GM12878 (cell line): ENCODE data around the gene INPP5D. TPM values are rescaled to one million over a fixed set of nuclear protein-coding genes. Genes with fewer than 3 reads are reported as not detected.

Source experiments
- ATAC-seq: fragments of 200-7000 bp; cut with Tn5 transposase; 3 replicates; pipeline ENCODE4 v1.9.1; 2020; ENCODE audit warnings: mild to moderate bottlenecking, moderate library complexity
- BruUV-seq: library from RNA; stranded (reverse); fragments of 400-500 nt; replicated peaks from 2 replicates; lab custom pipeline; 2021; lab: Mats Ljungman, UMichigan
- CTCF ChIA-PET: fragments of 300-600 bp; sonication (Branson Sonifier 250); formaldehyde crosslinking; extraction: SDS; loops from one replicate; lab custom pipeline; 2021; ENCODE audit warnings: inconsistent platforms; lab: Yijun Ruan, JAX
- POLR2A ChIA-PET: fragments of 350-600 bp; formaldehyde crosslinking; extraction: SDS; loops from one replicate; lab custom pipeline; 2021; ENCODE audit warnings: inconsistent platforms; lab: Charles Lee
- RAD21 ChIA-PET: fragments of 300-600 bp; sonication (Branson Sonifier 250); formaldehyde crosslinking; loops from one replicate; lab custom pipeline; 2023; ENCODE audit warnings: antibody characterized with exemption; ENCODE audit not compliant: unreplicated experiment; lab: Charles Lee
- SMC1A ChIA-PET: fragments of 300-600 bp; sonication (Branson Sonifier 250); formaldehyde crosslinking; loops from one replicate; lab custom pipeline; 2023; ENCODE audit not compliant: unreplicated experiment, uncharacterized antibody; lab: Charles Lee
- DNase-seq: peaks from one replicate; pipeline ENCODE4 v3.0.0-alpha.2; 2011; ENCODE audit warnings: low read depth, low spot score
- FAIRE-seq: peaks from 3 replicates; lab custom pipeline; 2011; peaks lifted over from hg19 to GRCh38; lab: Jason Lieb, UNC
- H2AFZ ChIP-seq: 2 replicates; pipeline ENCODE4 v1.6.0; 2011; ENCODE audit warnings: low read depth, low read length, control low read depth; ENCODE audit not compliant: control insufficient read depth
- H3K27ac ChIP-seq: 2 replicates; pipeline ENCODE4 v1.5.1; 2011; ENCODE audit warnings: control low read depth; ENCODE audit not compliant: control insufficient read depth, insufficient read depth
- H3K27me3 ChIP-seq, 2 experiments: replicated peaks in 1 of 2; 2 replicates each; pipeline versions ENCODE4 v1.6.0 to v1.6.1; 2011; ENCODE audit warnings: low read length in 1 of 2; ENCODE audit not compliant: control insufficient read depth in 2 of 2, insufficient read depth in 2 of 2
- H3K36me3 ChIP-seq, 2 experiments: 2 replicates each; pipeline ENCODE4 v1.5.1; 2011; ENCODE audit warnings: low read length in 1 of 2; ENCODE audit not compliant: control insufficient read depth in 2 of 2, insufficient read depth in 2 of 2
- H3K4me1 ChIP-seq: 2 replicates; pipeline ENCODE4 v1.6.1; 2011; ENCODE audit warnings: mild to moderate bottlenecking, low read length, moderate library complexity, mixed read lengths; ENCODE audit not compliant: control insufficient read depth, insufficient read depth
- H3K4me2 ChIP-seq: 2 replicates; pipeline ENCODE4 v1.6.0; 2011; ENCODE audit warnings: control low read depth; ENCODE audit not compliant: control insufficient read depth, insufficient read depth
- H3K4me3 ChIP-seq: fragments of 200-600 bp; sonication (generic); 2 replicates; pipeline ENCODE4 v1.5.1; 2016
- H3K79me2 ChIP-seq: 2 replicates; pipeline ENCODE4 v1.6.0; 2011; ENCODE audit warnings: low read length; ENCODE audit not compliant: control insufficient read depth, insufficient read depth
- H3K9ac ChIP-seq: 2 replicates; pipeline ENCODE4 v1.8.0; 2011; ENCODE audit warnings: low read length, control low read depth, mixed read lengths; ENCODE audit not compliant: control insufficient read depth, insufficient read depth
- H3K9me3 ChIP-seq: replicated peaks from 3 replicates; pipeline ENCODE4 v1.5.1; 2011; ENCODE audit warnings: mild to moderate bottlenecking, low read length; ENCODE audit not compliant: control insufficient read depth, insufficient read depth
- H4K20me1 ChIP-seq: 2 replicates; pipeline ENCODE4 v1.6.0; 2011; ENCODE audit not compliant: control insufficient read depth, insufficient read depth
- FOXM1 ChIP-seq: IDR thresholded peaks from 2 replicates; pipeline ENCODE4 v1.6.1; 2012; ENCODE audit warnings: low read depth, mild to moderate bottlenecking, inconsistent platforms, low read length, moderate library complexity
- HDAC6 ChIP-seq: fragments of 200-600 bp; sonication (generic); IDR thresholded peaks from one replicate; pipeline ENCODE4 v1.8.0; 2017; ENCODE audit warnings: antibody characterized with exemption; ENCODE audit not compliant: unreplicated experiment
- JUND ChIP-seq: IDR thresholded peaks from 2 replicates; pipeline ENCODE4 v1.6.1; 2012; ENCODE audit warnings: low read depth, mild to moderate bottlenecking, low read length, improper control_type of control experiment, moderate library complexity
- MEF2B ChIP-seq: fragments of 450-650 bp; IDR thresholded peaks from 2 replicates; pipeline ENCODE4 v1.6.1; 2018; ENCODE audit warnings: mild to moderate bottlenecking, moderate library complexity; ENCODE audit not compliant: partially characterized antibody, poor library complexity, severe bottlenecking
- MTA3 ChIP-seq: IDR thresholded peaks from 2 replicates; pipeline ENCODE4 v1.6.1; 2012; ENCODE audit warnings: low read length, inconsistent platforms, borderline replicate concordance
- PAX5 ChIP-seq: IDR thresholded peaks from 2 replicates; pipeline ENCODE4 v1.6.1; 2011; ENCODE audit warnings: low read depth, low read length, borderline replicate concordance
- PML ChIP-seq: IDR thresholded peaks from 2 replicates; pipeline ENCODE4 v1.6.1; 2012; ENCODE audit warnings: low read length, inconsistent platforms
- PRDM15 ChIP-seq: fragments of 450-650 bp; formaldehyde crosslinking; IDR thresholded peaks from 2 replicates; pipeline ENCODE4 v1.4.0; 2020; ENCODE audit warnings: mild to moderate bottlenecking, moderate library complexity
- ZBTB11 ChIP-seq: fragments of 450-650 bp; formaldehyde crosslinking; IDR thresholded peaks from 2 replicates; pipeline ENCODE4 v1.5.0; 2022; ENCODE audit warnings: mild to moderate bottlenecking, missing genetic modification characterization
- ZNF207 ChIP-seq: fragments of 450-650 bp; IDR thresholded peaks from 2 replicates; pipeline ENCODE4 v1.6.1; 2014; ENCODE audit warnings: antibody characterized with exemption, mild to moderate bottlenecking, borderline replicate concordance
- ZNF384 ChIP-seq: IDR thresholded peaks from 2 replicates; pipeline ENCODE4 v1.6.1; 2012; ENCODE audit warnings: low read depth, mild to moderate bottlenecking, low read length, improper control_type of control experiment, borderline replicate concordance
- WGBS: methylation state at CpG from one replicate; pipeline ENCODE4 v1.1.6; 2016; ENCODE audit warnings: low lambda C conversion rate; ENCODE audit not compliant: insufficient replicate concordance, insufficient coverage; ENCODE audit errors: missing lambda C conversion rate; 5-methylcytosine and 5-hydroxymethylcytosine counted together
- in situ Hi-C: fragments of 300-500 bp; cut with MboI; formaldehyde crosslinking; loops from 9 replicates; pipeline ENCODE4 v1.14.3; 2018; ENCODE audit warnings: mixed read lengths
- intact Hi-C: fragments of 100-400 bp; cut with micrococcal nuclease; formaldehyde crosslinking; loops from one replicate; pipeline ENCODE4 v1.14.2; 2022; ENCODE audit not compliant: unreplicated experiment
- polyA plus RNA-seq, 11 experiments: library from polyadenylated mRNA; depleted of rRNA in 4 of 11; unstranded in 6 of 11; stranded (reverse) in 5 of 11; fragments of >200 nt; fragmentation: Nextera tagmentation in 4 of 11; fragmentation: Illumina TruSeq in 1 of 11; extraction: Ambion mirVana in 4 of 11; extraction: Trizol in 1 of 11; gene quantifications; 1 replicate in 1 of 11; 2 replicates in 10 of 11; pipeline versions ENCODE4 v1.2.1 to v1.2.3, GENCODE V29; 2011 to 2016; ENCODE audit warnings: inconsistent platforms in 2 of 11, missing spikeins in 2 of 11, low read depth in 1 of 11
- total RNA-seq, 4 experiments: library from RNA; depleted of rRNA in 3 of 4; stranded (reverse); fragments of >200 nt in 3 of 4; fragmentation: Illumina TruSeq in 1 of 4; extraction: Trizol in 1 of 4; gene quantifications; 2 replicates each; pipeline versions ENCODE4 v1.2.1 to v1.2.3, GENCODE V29; 2013 to 2021
- TF ChIP-seq, protein P1 (sequence below): fragments of 450-650 bp; IDR thresholded peaks from 2 replicates; pipeline ENCODE4 v1.6.1; 2017; ENCODE audit warnings: low read depth, mild to moderate bottlenecking, moderate library complexity

Gene INPP5D
- total and polyA plus RNA-seq, 10 of the 15 experiments (the other 5 are each of a cell fraction or from before 2014, with no cell fraction given) = 11.8 to 139 (median 88.8) TPM

- H3K4me3 ChIP-seq = no peak overlapping the region
- no peak overlapping the region for H2AFZ ChIP-seq
- peaks cover 28% of the 10 kb centered on the region for H3K4me1 ChIP-seq
- ChIA-PET CTCF (interaction anchor here (0.9 to 1.3 kb wide), 4 partner anchors 19 to 148 kb away, joined by 3 to 5 read pairs (median 4); no protein-coding TSS in a partner anchor), RAD21 (interaction anchor here (0.8 to 2.8 kb wide), 6 partner anchors 22 to 142 kb away, joined by 3 to 17 read pairs (median 4); partner anchors contain the start of gene INPP5D), SMC1A (interaction anchor here (1.4 to 4.5 kb wide), 4 partner anchors 10 to 60 kb away, joined by 3 to 25 read pairs (median 5); no protein-coding TSS in a partner anchor), POLR2A (interaction anchor here (0.5 to 1.9 kb wide), 3 partner anchors 21 to 1440 kb away, joined by 3 to 16 read pairs (median 5); no protein-coding TSS in a partner anchor)
- H4K20me1 ChIP-seq = no peaks in the 10 kb centered on the region
- peaks cover 7% of the 10 kb centered on the region; the same call in 1 of the 3 replicates for H3K9me3 ChIP-seq
- WGBS = 22% methylated on average over 5 of the region's 5 CpGs
- in situ Hi-C loops = no loop called here
- peak; percentile 45 for ATAC-seq
- intact Hi-C loops = loop anchor here (2.0 to 5.0 kb wide), 4 partner anchors 20 to 120 kb away; partner anchors contain the start of gene ATG16L1
- peaks cover 30 to 39% of the 10 kb centered on the region in 2 experiments for H3K36me3 ChIP-seq
- H3K4me2 ChIP-seq = no peak overlapping the region
- peak; percentile 64 for DNase-seq
- no peaks in the 10 kb centered on the region; the same call in 1 of the 2 replicates for H3K79me2 ChIP-seq
- H3K27me3 ChIP-seq = no peaks in the 10 kb centered on the region
- peak overlapping the region; percentile 78 for H3K27ac ChIP-seq
- peak; percentile 41 for FAIRE-seq
- no TSS peak for BruUV-seq
- peak overlapping the region; percentile 46 for H3K9ac ChIP-seq
- TF ChIP-seq PRDM15 (CRISPR knock-in tag) (no peak), JUND (no peak), MEF2B (peak; percentile 93), HDAC6 (no peak), PAX5 (no peak), ZNF207 (no peak), ZBTB11 (no peak), PML (no peak), ZNF384 (no peak), FOXM1 (no peak), MTA3 (peak; percentile 39; the same call in 1 of the 2 replicates)
- TF ChIP-seq, protein P1, sequence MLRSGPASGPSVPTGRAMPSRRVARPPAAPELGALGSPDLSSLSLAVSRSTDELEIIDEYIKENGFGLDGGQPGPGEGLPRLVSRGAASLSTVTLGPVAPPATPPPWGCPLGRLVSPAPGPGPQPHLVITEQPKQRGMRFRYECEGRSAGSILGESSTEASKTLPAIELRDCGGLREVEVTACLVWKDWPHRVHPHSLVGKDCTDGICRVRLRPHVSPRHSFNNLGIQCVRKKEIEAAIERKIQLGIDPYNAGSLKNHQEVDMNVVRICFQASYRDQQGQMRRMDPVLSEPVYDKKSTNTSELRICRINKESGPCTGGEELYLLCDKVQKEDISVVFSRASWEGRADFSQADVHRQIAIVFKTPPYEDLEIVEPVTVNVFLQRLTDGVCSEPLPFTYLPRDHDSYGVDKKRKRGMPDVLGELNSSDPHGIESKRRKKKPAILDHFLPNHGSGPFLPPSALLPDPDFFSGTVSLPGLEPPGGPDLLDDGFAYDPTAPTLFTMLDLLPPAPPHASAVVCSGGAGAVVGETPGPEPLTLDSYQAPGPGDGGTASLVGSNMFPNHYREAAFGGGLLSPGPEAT = no peak
Observed at GRCh38 chr2:233202531-233202944, 142.4 kb downstream of the INPP5D start.
